NCI-H1930 (cell line): ENCODE measurements around the gene POLR3C.

ENCODE experiments used
- DNase-seq, 2 experiments: peaks; one replicate each; lab custom pipeline; 2025; lab: John Stamatoyannopoulos, UW

The POLR3C gene

DNA sequence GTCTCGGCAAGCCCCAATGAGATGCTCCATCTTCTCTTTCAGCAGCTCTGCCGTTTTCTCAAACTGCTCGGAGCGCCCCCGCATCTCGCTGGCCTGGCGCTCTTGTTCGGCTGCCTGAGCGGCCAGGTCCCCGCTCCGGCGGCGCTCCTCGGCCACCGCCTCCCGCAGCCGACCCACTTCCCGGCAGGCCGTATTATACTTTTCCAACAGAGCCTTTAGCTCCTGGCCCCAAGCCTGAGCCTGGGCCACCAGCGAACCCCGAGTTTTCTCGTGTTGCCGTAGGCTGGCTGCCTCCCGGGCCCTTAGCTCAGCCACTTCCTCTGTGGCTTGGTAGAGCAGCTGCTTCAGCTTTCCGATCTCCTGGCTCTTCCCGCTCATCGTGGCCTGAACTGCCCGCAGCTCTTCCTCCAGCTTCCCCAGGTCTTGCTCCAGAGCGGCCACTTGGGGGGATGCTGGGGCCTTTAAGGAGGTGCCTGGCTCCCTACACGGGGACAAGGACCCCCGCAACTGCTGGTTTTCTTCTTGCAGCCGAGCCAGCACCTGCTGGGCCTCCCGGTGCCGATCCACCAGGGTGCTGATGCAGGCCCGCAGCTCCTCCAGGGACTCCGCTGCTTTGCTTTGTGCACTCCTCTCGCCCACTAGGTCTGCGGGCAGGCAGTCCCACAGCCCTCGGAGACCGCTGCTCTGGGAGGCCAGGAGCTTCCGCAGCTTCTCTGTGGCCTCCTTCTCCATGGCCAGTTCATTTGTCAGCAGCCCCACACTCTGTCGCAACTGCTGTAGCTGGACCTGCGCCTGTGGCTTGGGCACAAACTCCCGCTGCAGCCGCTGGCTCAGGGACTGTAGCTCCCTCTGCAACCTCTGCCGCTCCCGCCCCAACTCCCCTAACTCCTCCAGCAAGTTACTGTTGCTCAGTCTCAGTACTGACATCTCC, 48.3 kb downstream of the POLR3C start:
- no peak for DNase-seq

DNA sequence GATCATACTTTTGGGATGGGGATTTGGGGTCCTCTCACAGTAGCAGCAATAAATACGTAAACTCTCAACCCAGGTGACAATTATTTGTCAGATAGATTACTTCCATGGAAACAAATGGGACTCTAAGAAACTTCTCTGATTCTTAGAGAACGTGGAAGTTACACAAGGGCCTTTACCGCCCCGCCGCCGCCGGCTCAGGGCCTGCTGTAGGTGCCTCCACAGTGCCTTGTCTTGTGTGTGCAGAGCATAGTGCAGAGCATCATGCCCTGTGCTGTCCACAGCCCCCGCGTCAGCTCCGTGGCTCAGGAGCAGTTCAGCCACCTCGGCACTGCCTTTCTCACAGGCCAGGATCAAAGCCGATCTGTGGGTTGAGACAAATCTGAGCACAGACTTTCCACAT, 50.6 kb downstream of the POLR3C start:
- no peak for DNase-seq

DNA sequence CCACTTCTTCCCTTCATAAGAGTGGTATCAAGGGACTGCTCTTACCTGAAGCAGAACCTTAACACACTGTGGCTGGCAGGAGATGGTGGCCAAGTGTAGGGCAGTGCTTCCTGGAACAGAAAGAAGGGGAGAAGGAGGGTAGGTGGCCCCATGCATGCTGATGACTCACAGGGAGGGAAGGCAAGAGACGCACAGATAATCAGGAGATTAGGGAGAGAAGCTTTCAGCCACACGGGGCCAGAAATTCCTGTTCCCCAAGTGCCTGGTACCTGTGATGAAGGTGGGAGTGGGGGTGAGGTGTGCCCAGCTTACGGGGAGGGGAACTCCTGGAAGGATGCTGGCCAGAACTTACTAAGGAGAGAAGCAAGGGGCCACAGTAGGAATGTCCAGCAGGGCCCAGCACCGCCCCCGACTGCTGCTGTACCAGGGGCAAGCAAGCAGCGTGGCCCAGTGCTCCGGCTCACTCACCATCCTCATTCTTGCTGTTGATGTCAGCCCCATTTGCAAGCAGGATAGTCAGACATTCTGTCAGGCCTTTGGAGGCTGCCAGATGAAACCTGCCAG, 54.0 kb downstream of the POLR3C start:
- DNase-seq = no peak

DNA sequence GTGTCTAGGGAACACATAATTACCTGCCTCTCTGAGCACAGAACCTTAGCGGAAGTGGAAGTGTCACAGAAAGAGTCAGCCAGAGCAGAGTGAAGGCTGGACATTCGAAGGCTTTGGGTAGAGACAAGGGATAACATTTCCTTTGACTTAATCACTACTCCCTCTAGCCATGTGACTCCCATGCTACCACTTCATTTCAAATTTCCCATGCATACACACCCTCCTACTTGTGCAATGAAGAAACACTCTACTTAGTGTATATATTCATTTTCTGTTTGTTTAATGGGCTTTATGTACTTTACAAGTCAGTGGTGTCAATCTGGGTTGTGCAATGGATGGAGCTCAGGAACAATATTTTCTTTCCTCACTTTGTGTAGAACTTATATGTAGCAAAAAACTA, 54.7 kb downstream of the POLR3C start:
- no peak for DNase-seq

DNA sequence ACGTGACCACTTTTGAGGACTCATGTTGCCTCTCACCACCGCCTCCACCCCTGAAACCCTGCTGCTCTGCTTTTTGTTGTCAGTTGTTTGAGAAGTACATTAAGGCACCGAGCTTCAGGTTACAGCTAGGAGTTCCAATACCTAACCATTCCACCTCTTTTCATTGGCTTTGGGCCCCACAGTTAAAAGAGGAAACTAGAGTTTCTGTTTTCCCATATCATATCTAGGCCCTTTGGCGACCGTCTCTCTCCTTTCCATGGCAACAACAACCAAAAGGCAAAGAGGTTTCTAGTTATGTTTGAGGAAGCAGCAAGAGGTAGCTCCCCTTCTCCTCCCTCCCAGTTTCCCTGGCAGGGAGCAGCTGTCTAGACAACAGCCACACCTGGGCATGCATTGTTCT, 55.8 kb downstream of the POLR3C start:
- DNase-seq = peak; percentile 79 to 87

DNA sequence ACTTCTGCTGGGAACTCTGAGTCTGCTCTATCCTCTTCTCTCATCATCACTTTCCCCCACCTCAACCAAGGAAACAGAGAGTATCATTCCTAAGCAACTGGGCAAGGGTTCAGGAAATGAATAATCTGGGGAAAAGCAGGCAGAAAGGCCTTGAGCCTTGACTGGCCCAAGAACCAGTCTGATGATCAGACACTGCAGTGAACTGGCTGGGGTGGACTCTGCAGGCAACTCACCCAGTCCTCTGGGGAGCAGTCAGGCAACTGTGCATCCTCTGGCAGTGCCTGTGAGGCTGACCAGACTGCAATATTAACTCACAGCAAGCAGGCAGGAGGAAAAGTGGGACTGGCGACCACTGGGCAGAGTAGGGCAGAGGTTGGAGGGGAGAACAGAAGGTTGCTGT, 60.7 kb downstream of the POLR3C start:
- no peak for DNase-seq

DNA sequence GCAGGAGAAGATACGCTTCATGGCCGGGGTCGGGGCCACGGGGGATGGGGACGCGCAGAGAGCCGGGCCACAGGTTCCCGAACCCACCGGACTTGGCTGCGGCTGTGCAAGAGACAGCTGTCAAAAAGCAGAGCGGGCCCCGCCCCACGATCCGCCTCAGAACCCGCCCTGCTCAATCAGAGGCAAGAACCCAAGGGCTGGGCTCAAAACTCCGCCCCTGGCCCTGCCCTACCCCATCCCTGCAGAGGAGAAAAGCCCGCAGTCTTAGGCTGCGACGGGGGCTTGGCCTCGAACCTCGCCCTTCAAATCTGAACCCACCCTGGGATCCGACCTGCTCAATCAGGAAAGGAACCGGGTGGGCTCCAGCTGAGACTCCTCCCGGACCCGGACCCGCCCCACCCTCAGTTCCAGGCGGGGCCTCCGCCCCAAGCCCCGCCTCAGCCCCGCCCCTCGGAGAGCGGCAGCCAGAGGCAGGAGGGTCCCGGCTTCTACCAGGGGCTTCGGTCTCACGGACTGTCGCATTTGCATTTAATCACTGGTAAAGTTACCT, 61.8 kb downstream of the POLR3C start, which contains the start of gene ANKRD35:
Gene ANKRD35, minus strand, starts transcription at position 129 of the 550 bp plus-strand sequence. Its CDS starts 108 bp downstream, at position 21.
- peak; percentile 57 to 75 for DNase-seq

DNA sequence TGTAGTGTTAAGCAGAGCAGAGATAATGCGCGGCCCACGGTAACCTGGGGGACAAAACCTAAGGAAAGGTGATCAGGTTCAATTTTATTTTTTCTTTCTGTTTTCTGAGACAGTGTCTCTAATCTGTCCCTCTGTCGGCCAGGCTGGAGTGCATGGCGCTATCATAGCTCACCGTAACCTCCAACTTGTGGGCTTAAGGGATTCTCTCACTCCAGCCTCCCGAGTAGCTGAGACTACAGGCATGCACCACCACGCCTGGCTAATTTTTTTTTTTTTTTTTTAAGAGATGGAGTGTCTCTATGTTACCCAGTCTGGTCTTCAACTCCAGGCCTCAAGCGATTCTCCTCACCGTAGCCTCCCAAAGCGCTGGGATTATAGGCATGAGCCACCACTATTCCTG, 62.4 kb downstream of the POLR3C start:
- DNase-seq = no peak

DNA sequence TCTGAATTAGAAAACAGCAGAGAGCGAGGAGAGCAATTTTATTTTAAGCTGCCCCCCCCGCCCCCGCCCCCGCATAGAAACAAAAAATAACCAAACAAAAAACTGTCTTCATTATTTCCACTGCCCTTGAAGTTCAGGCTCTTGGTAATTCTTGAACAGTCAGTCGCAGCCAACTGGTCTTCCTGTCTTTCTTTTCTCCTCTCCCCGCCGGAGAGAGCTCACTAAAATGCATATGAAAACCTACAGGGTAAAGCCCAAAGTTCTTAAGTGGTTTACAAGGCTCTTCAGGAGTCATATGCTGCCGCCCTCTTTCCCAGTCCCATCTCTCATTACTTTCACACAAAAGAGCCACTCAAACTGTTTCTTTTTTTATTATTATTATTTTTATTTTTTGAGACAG, 62.8 kb downstream of the POLR3C start:
- no peak for DNase-seq

DNA sequence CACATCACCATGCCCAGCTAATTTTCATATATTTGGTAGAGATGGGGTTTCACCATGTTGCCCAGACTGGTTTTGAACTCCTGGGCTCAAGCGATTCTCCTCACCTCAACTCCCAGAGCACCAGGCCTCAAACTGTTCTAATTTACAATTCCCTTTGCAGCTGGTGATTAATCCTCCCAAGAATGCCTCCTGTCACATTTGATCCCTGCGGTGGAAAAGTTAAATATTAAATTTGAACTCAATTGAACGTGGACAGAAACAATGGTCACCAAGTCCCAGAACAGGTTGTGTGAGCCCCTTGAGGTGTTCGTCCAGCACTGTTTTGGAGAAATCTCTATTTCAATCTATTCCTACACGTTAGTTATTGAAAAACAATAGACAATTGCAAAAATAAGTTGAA, 63.6 kb downstream of the POLR3C start:
- no peak for DNase-seq

DNA sequence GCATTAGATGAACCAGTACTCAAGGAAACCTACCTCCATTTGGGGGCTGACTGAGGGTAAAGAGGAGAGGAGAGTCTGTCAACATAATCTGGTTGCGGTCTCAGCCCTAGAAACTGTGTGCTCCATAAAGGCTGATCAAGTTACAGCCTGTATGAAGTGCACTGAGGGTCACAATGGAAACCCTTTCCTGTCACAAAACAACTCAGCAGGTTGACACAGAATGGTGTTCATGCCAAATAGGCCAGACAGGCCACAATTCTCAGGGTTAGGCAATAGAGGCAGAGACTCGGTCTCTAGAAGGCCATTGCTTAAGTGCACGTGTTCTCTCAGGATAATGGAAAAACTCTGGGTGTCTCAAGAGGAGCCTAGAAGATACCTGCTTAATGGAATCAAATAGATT, 65.7 kb downstream of the POLR3C start:
- peak; percentile 29 to 49 for DNase-seq

DNA sequence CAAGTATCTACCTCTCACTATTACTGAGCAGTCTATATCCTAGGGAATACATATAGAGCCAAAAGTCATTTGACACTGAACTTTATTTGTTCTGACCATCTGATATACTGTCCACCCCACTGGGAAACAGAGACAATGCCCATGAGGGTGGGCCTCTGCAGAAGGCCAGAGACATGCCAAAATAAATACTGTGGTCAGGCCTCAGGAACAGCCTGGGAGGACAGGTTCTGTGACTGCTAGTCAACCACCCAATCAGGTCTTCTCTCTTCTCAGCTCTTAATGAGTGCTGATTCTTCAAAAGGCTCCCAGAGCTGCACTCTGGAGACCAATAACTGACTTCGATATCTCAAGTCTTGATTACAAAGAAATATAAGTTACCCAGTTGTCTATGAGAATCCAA, 67.1 kb downstream of the POLR3C start:
- DNase-seq = no peak

DNA sequence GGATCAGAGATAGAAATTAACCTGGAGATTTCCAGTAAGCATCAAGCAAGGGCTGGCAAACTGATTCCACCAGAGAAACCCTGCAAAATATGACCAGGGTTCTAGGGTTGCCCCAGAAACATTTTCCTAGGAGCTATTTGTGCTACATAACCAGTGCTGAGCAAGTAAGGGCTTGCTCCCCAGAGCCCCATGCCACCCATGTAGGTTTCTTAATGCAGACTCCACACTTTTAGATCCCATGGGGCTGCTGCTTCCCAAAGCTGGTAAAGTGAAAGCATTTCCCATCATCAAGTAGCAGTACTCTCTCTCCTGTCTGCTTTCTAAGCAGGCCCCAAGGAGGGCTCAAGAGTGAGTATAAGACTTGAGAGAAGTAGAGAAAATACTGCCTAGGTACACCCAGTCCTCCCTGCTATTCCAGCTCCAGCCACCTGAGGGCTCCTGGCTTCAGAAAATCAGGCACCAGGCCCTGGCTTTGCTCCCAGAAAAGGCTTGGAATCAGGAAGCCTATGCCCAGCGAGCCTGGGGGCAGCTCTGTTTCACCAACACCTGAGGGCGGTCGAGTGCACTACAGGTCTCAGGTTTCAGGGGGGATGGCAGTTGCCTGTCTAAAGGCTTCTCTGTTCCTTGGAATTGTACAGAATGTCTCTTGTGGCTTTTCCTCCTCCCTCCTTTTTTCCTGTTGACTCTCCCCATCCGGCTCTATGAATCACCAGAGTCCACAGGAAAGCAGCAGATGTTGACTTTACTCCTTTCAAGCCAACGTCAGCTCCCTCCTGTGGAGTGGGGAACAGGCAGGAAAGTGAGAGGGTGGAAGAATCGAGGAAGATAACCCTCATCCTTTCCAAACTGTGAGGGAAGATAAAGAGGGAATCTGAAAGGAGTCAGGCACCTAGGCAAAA, 67.8 kb downstream of the POLR3C start:
- peak; percentile 94 to 96 for DNase-seq

DNA sequence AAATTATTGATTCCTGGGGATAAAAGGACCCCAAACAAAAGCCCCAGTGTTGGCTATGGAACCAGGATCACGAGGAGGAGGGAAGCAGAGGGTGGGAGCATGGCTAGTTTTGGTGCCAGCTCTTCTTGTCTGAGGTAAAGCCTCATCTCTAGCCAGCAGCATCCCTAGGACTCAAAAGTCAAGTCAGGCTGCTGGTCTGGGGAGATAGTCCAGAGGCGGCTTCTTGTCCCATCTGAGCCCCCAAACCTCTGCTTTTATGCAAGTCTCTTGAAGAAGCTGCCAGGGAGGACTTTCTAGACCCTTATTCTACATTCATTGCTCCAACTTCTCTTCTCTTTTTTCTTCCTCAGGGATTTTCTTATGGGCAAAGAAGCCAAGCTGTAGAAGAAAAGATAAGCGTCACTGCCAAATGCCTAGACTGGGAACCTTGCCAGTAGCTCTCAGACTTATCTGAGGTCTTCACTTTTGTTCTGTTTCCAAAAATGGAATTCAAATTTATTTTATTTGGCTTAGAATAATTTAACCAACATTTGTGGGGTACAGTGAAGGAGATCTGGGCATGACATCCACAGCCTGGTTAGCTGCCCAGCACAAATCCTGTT, 68.6 kb downstream of the POLR3C start:
- no peak for DNase-seq

DNA sequence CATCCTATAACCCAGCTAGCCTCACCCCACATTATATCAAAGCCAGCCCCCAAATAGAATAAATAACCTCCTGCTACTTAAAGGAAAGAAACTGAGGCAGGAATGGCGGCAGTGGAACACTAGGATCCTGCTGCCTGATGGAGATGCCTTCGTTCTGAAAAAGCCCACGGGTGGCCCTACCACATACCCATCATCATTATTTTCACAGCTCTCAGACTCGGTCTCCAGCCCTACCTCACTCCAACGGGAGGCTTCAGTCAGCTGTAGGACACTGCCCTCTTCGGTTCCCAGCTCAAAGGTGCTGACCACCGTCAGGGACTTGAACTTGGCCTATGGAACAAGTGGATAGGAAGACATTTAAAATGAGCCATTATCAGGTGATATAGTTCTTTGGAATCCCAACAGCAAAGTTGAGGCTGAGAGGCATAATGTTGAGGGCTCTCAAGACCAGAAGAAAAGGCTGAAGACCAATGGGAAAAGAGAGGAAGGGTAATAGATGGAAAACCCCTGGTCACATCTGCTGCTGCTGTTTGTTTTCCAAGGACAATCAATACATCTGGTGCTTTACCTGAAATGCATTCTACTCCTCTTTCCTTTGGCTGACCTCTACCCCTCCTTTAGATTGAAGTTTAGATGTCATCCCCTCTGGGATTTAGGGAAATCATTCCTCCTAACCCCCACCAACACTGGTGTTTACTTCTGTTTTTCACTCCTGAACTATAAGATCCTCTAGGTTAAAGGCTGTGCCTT, 69.5 kb downstream of the POLR3C start:
- no peak for DNase-seq
